GM12865 (cell line): Measurements from ENCODE around the gene SWAP70.

Experiments used
- DNase-seq: peaks from one replicate; pipeline ENCODE4 v3.0.0; 2010; ENCODE audit warnings: low read depth
- H3K4me3 ChIP-seq: 2 replicates; pipeline ENCODE4 v1.5.1; 2011; ENCODE audit warnings: mild to moderate bottlenecking, low read depth, low read length, control low read depth
- CTCF ChIP-seq: IDR thresholded peaks from 2 replicates; pipeline ENCODE4 v1.5.1; 2011; ENCODE audit warnings: low read length, control low read depth, low read depth, inconsistent platforms; ENCODE audit not compliant: insufficient read depth; ENCODE audit errors: missing control alignments

SWAP70 gene

DNA sequence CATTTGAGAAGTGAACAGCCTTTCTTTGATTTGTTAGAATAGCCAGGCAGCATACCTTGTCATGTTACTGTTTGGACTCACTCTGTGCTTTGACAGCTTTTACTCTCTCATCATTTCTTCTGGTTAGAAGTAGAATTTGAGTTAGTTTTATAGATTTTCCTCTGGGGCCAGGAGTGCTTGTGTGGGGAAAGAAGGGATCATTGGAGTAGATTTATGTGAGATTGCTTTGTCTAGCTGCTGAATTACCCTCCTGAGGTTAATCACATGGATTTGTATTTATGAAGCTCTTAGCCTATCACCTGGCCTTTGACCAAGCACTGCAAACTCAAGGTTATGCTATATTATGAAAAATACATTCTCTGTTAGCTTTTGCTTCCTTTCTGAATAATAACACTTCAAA, 54.3 kb downstream of the SWAP70 start:
- H3K4me3 ChIP-seq, result no peak overlapping the region
- no peak for TF ChIP-seq CTCF
- DNase-seq, result no peak

DNA sequence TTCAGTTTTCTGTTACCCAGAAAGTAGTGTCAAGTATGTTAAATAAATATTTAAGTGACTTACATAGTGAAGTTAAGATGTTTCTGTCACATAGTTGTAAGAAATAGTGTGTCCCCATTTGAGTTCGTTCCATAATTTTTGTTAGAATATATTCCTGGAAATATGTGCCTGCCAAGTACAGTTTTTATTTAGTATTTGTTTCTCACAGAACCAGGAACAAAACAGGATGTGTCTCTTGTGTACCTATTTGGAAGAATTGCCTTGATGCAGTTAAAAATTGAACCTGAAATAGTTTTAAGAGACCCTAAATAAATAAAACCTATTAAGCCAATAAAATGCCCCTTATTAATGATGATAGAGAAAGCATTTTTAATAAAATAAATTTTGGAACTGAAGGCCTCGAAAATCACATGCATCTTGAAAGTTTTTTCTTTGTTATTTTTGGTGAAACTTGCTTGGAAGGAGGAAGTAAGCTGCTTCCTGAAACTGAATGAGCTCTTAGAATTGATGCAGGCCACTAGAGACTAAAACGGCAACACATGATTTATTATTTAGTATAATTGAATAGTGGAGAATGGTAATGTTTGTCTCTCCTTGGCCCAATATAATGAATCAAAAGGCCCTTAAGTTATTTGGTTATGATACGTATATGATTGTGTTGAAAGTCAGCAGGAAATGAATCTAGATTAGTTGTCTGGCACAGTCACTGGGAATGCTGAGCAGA, 55.9 kb downstream of the SWAP70 start:
- no peak for TF ChIP-seq CTCF
- no peak overlapping the region for H3K4me3 ChIP-seq
- peak; percentile 37 for DNase-seq

- no peak for TF ChIP-seq CTCF
- no peak overlapping the region for H3K4me3 ChIP-seq
- no peak for DNase-seq
Observed at GRCh38 chr11:9720290-9720630, 56.4 kb downstream of the SWAP70 start.

DNA sequence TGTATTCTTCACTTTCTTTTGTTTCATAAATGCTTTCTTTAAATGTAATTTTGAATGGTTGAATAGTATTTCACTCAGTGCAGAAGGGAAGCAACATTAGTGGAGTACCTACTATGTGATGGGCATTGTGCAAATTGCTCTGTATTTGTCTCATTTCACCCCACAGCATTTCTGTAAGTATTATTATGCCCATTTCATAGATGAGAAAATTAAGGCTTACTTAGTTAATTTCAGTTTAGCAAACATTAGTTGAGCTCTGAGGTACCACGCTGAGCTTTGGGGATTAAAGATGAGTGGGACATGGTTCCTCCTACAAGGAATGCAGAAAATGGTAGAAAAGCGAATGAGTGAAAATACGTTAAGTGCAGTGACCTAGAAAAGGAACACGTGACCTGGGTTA, 58.1 kb downstream of the SWAP70 start:
- H3K4me3 ChIP-seq, result no peak overlapping the region
- no peak for TF ChIP-seq CTCF
- DNase-seq, result no peak

GRCh38 chr11:9722893-9723292, 59.0 kb downstream of the SWAP70 start:
- DNase-seq, result no peak
- no peak overlapping the region for H3K4me3 ChIP-seq
- no peak for TF ChIP-seq CTCF

DNA sequence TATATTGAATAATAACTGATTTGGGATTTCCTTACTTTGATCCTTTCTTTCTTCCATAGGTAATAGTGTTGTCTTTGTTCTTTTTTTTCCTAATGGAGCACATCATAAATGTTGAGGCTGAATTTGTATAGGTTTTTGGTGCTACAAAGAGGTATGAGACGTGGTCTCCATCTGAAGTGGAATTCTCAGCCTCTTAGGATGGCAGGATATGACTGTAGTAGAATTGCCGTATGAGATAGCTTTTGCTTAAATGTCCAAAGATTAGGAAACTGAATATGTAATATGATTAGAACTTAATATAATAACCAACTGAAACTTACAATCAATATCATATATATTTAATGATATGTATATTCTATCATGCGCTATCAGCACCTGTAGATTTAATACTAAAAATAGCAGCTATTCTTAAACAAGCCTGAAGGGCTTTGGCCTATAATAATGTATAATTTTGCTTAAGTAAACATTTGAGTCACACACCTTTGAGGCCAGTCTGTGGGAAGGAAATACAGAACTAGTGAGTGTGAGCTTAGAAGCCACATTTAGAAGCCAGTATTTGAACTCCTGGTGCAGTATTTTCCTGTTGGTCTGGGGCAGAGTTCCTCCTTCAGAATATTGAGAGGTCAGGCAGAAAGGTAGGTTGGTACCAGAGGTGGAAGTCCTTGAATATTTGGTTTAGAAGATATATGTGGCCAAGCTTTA, 62.6 kb downstream of the SWAP70 start:
- no peak overlapping the region for H3K4me3 ChIP-seq
- DNase-seq, result peak; percentile 60
- no peak for TF ChIP-seq CTCF
